ENCODE results near the gene MYBPHL.
"Not testable (repeated sequence)": the region's sequence is repeated elsewhere in the genome, so short reads cannot be mapped to it uniquely, and the experiment has no call there.

The MYBPHL gene

GRCh38 chr1:109319114-109319513 lies 12.3 kb upstream of the MYBPHL start:
- H3K27ac Mint-ChIP-seq, result no peak overlapping the region

GRCh38 chr1:109316506-109316905 lies 9.7 kb upstream of the MYBPHL start:
- peaks cover 5% of the 10 kb centered on the region for H3K4me1 Mint-ChIP-seq (ENCODE audit: low read depth)
- H3K4me3 Mint-ChIP-seq, result no peak overlapping the region
- H3K36me3 Mint-ChIP-seq (ENCODE audit: low read depth), result peaks cover 100% of the 10 kb centered on the region
- H3K27me3 Mint-ChIP-seq, result no peaks in the 10 kb centered on the region
- intact Hi-C loops (cut with micrococcal nuclease), result no loop called here
- no peaks in the 10 kb centered on the region for H3K9me3 Mint-ChIP-seq
- H3K27ac Mint-ChIP-seq, result no peak overlapping the region

More at GRCh38 chr1:109319114-109319513, 12.3 kb upstream of the MYBPHL start:
- Mint-ChIP-seq H3K27me3 (no peaks in the 10 kb centered on the region), H3K36me3 (ENCODE audit: low read depth) (peaks cover 100% of the 10 kb centered on the region), H3K4me3 (no peak overlapping the region), H3K4me1 (ENCODE audit: low read depth) (no peaks in the 10 kb centered on the region), H3K9me3 (no peaks in the 10 kb centered on the region)
- intact Hi-C loops (cut with micrococcal nuclease), result no loop called here

GRCh38 chr1:109315288-109315687 lies 8.5 kb upstream of the MYBPHL start:
- Mint-ChIP-seq H3K27me3 (no peaks in the 10 kb centered on the region), H3K9me3 (no peaks in the 10 kb centered on the region), H3K4me3 (no peak overlapping the region), H3K4me1 (ENCODE audit: low read depth) (peaks cover 6% of the 10 kb centered on the region), H3K27ac (no peak overlapping the region), H3K36me3 (ENCODE audit: low read depth) (peaks cover 100% of the 10 kb centered on the region)
- intact Hi-C loops (cut with micrococcal nuclease), result no loop called here

- peaks cover 100% of the 10 kb centered on the region for H3K36me3 Mint-ChIP-seq (ENCODE audit: low read depth)
- intact Hi-C loops (cut with micrococcal nuclease), result no loop called here
- H3K27me3 Mint-ChIP-seq, result no peaks in the 10 kb centered on the region
- H3K9me3 Mint-ChIP-seq, result no peaks in the 10 kb centered on the region
- H3K4me1 Mint-ChIP-seq (ENCODE audit: low read depth), result peaks cover 11% of the 10 kb centered on the region
- H3K27ac Mint-ChIP-seq, result no peak overlapping the region
- H3K4me3 Mint-ChIP-seq, result no peak overlapping the region
Measured at GRCh38 chr1:109314795-109315194, 8.0 kb upstream of the MYBPHL start.

- Mint-ChIP-seq H3K4me3 (no peak overlapping the region), H3K27ac (no peak overlapping the region), H3K36me3 (ENCODE audit: low read depth) (peaks cover 95% of the 10 kb centered on the region), H3K9me3 (no peaks in the 10 kb centered on the region), H3K27me3 (no peaks in the 10 kb centered on the region), H3K4me1 (ENCODE audit: low read depth) (peaks cover 27% of the 10 kb centered on the region)
- intact Hi-C loops (cut with micrococcal nuclease), result no loop called here
Measured at GRCh38 chr1:109312978-109313775, 6.4 kb upstream of the MYBPHL start.

- Mint-ChIP-seq H3K4me1 (ENCODE audit: low read depth) (peaks cover 35% of the 10 kb centered on the region), H3K9me3 (no peaks in the 10 kb centered on the region), H3K4me3 (no peak overlapping the region), H3K27ac (no peak overlapping the region), H3K27me3 (no peaks in the 10 kb centered on the region), H3K36me3 (ENCODE audit: low read depth) (peaks cover 86% of the 10 kb centered on the region)
- intact Hi-C loops (cut with micrococcal nuclease), result no loop called here
Measured at GRCh38 chr1:109312246-109312645, 5.4 kb upstream of the MYBPHL start.

GRCh38 chr1:109309347-109309746 lies 2.5 kb upstream of the MYBPHL start:
- no peak overlapping the region for H3K4me3 Mint-ChIP-seq
- peaks cover 40% of the 10 kb centered on the region for H3K4me1 Mint-ChIP-seq (ENCODE audit: low read depth)
- no peaks in the 10 kb centered on the region for H3K9me3 Mint-ChIP-seq
- intact Hi-C loops (cut with micrococcal nuclease), result no loop called here
- no peak overlapping the region for H3K27ac Mint-ChIP-seq
- peaks cover 1% of the 10 kb centered on the region for H3K27me3 Mint-ChIP-seq
- peaks cover 57% of the 10 kb centered on the region for H3K36me3 Mint-ChIP-seq (ENCODE audit: low read depth)

GRCh38 chr1:109307274-109308021 lies 637 bp upstream of the MYBPHL start:
- intact Hi-C loops (cut with micrococcal nuclease), result no loop called here
- peaks cover 35% of the 10 kb centered on the region for H3K4me1 Mint-ChIP-seq (ENCODE audit: low read depth)
- H3K27me3 Mint-ChIP-seq, result peaks cover 1% of the 10 kb centered on the region
- no peak overlapping the region for H3K4me3 Mint-ChIP-seq
- no peaks in the 10 kb centered on the region for H3K9me3 Mint-ChIP-seq
- peaks cover 38% of the 10 kb centered on the region for H3K36me3 Mint-ChIP-seq (ENCODE audit: low read depth)
- H3K27ac Mint-ChIP-seq, result no peak overlapping the region

- Mint-ChIP-seq H3K36me3 (ENCODE audit: low read depth) (peaks cover 23% of the 10 kb centered on the region), H3K4me1 (ENCODE audit: low read depth) (peaks cover 35% of the 10 kb centered on the region)
- H3K9me3 Mint-ChIP-seq; intact Hi-C loops (cut with micrococcal nuclease); H3K27ac Mint-ChIP-seq; H3K27me3 Mint-ChIP-seq; H3K4me3 Mint-ChIP-seq: not testable (repeated sequence)
Measured at GRCh38 chr1:109305991-109306390, 820 bp downstream of the MYBPHL start.

GRCh38 chr1:109304226-109304920 lies 2.4 kb downstream of the MYBPHL start:
- no peak overlapping the region for H3K27ac Mint-ChIP-seq
- intact Hi-C loops (cut with micrococcal nuclease), result no loop called here

GRCh38 chr1:109301874-109302273 lies 4.9 kb downstream of the MYBPHL start:
- H3K27ac Mint-ChIP-seq, result no peak overlapping the region
- intact Hi-C loops (cut with micrococcal nuclease), result no loop called here
- no peaks in the 10 kb centered on the region for H3K9me3 Mint-ChIP-seq
- no peak overlapping the region for H3K4me3 Mint-ChIP-seq
- peaks cover 24% of the 10 kb centered on the region for H3K4me1 Mint-ChIP-seq (ENCODE audit: low read depth)
- H3K27me3 Mint-ChIP-seq, result peaks cover 7% of the 10 kb centered on the region
- no peaks in the 10 kb centered on the region for H3K36me3 Mint-ChIP-seq (ENCODE audit: low read depth)

More at GRCh38 chr1:109304226-109304920, 2.4 kb downstream of the MYBPHL start:
- Mint-ChIP-seq H3K9me3 (no peaks in the 10 kb centered on the region), H3K4me1 (ENCODE audit: low read depth) (peaks cover 37% of the 10 kb centered on the region), H3K4me3 (no peak overlapping the region), H3K27me3 (peaks cover 7% of the 10 kb centered on the region), H3K36me3 (ENCODE audit: low read depth) (peaks cover 8% of the 10 kb centered on the region)

- Mint-ChIP-seq H3K4me1 (ENCODE audit: low read depth) (peaks cover 24% of the 10 kb centered on the region), H3K4me3 (no peak overlapping the region), H3K27me3 (peaks cover 7% of the 10 kb centered on the region), H3K9me3 (no peaks in the 10 kb centered on the region), H3K27ac (no peak overlapping the region), H3K36me3 (ENCODE audit: low read depth) (no peaks in the 10 kb centered on the region)
- intact Hi-C loops (cut with micrococcal nuclease), result no loop called here
Measured at GRCh38 chr1:109300650-109301151, 6.1 kb downstream of the MYBPHL start.

GRCh38 chr1:109299558-109300343 lies 7.1 kb downstream of the MYBPHL start:
- Mint-ChIP-seq H3K27ac (no peak overlapping the region), H3K36me3 (ENCODE audit: low read depth) (no peaks in the 10 kb centered on the region), H3K4me3 (no peak overlapping the region), H3K27me3 (peaks cover 6% of the 10 kb centered on the region), H3K9me3 (no peaks in the 10 kb centered on the region), H3K4me1 (ENCODE audit: low read depth) (peaks cover 33% of the 10 kb centered on the region)
- intact Hi-C loops (cut with micrococcal nuclease), result no loop called here
